Esophagus squamous epithelium (tissue), 4 donors: ENCODE data around the gene MED16.

Experiments
- POLR2A ChIP-seq, 4 donors: fragments of 450-650 bp; IDR thresholded peaks; one replicate each; pipeline ENCODE4 v1.6.1; 2017; ENCODE audit warnings: antibody characterized with exemption in 4 of 4, mild to moderate bottlenecking in 4 of 4, moderate library complexity in 3 of 4
- TF ChIP-seq, protein P1 (sequence below), 6 experiments: fragments of 450-650 bp in 4 of 6; fragments of 200-600 bp in 2 of 6; sonication (generic) in 2 of 6; IDR thresholded peaks; one replicate each; pipeline ENCODE4 v1.5.1; 2016 to 2019; ENCODE audit warnings: antibody characterized with exemption in 6 of 6, mild to moderate bottlenecking in 4 of 6, moderate library complexity in 4 of 6

- no peak for TF ChIP-seq POLR2A (IDR thresholded peaks at IDR 0.05)
- TF ChIP-seq, protein P1, sequence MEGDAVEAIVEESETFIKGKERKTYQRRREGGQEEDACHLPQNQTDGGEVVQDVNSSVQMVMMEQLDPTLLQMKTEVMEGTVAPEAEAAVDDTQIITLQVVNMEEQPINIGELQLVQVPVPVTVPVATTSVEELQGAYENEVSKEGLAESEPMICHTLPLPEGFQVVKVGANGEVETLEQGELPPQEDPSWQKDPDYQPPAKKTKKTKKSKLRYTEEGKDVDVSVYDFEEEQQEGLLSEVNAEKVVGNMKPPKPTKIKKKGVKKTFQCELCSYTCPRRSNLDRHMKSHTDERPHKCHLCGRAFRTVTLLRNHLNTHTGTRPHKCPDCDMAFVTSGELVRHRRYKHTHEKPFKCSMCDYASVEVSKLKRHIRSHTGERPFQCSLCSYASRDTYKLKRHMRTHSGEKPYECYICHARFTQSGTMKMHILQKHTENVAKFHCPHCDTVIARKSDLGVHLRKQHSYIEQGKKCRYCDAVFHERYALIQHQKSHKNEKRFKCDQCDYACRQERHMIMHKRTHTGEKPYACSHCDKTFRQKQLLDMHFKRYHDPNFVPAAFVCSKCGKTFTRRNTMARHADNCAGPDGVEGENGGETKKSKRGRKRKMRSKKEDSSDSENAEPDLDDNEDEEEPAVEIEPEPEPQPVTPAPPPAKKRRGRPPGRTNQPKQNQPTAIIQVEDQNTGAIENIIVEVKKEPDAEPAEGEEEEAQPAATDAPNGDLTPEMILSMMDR (IDR thresholded peaks at IDR 0.05) = no peak
These were observed 9.0 kb upstream of the MED16 start for GRCh38 chr19:902093-902370.
